ENCODE data around the gene ZMIZ1.

GRCh38 chr10:79070606-79071395 lies 2.0 kb downstream of the ZMIZ1 start:
- no peak for TF ChIP-seq CTCF (conservative IDR thresholded peaks at IDR 0.05; ENCODE audit: low read length)
- no peak for TF ChIP-seq EZH2phosphoT487 (IDR thresholded peaks at IDR 0.05; ENCODE audit: borderline replicate concordance)

Data from Loucy (cell line).